Gastrocnemius medialis (tissue), 4 donors: ENCODE results near the gene SFMBT1.

Source experiments
- CTCF ChIP-seq, 5 experiments: fragments of 450-650 bp in 3 of 5; fragments of 200-600 bp in 2 of 5; sonication (generic) in 2 of 5; IDR thresholded peaks in 4 of 5; conservative IDR thresholded peaks in 1 of 5; 1 replicate in 4 of 5; 2 replicates in 1 of 5; pipeline ENCODE4 v1.5.1; 2016 to 2019; ENCODE audit warnings: antibody characterized with exemption in 5 of 5, mild to moderate bottlenecking in 3 of 5, moderate library complexity in 3 of 5
- POLR2A ChIP-seq, 2 donors: fragments of 450-650 bp; IDR thresholded peaks; one replicate each; pipeline ENCODE4 v1.6.1; 2017; ENCODE audit warnings: antibody characterized with exemption in 2 of 2, mild to moderate bottlenecking in 2 of 2, moderate library complexity in 2 of 2

- TF ChIP-seq CTCF (IDR thresholded peaks at IDR 0.05 in 4 of 5, conservative IDR thresholded peaks at IDR 0.05 in 1 of 5) (no peak), POLR2A (IDR thresholded peaks at IDR 0.05) (no peak)
Observed at GRCh38 chr3:53016236-53016635, 29.6 kb downstream of the SFMBT1 start.
